Mesenchymal stem cell (in vitro differentiated cells and primary cell): ENCODE data around the gene ZNF334.
A peak's percentile ranks its signal among the peaks of the same experiment; 100 is the strongest.

Experiments used
- DNase-seq: peaks from one replicate; pipeline ENCODE4 v3.0.0-alpha.2; 2013
- H2AFZ ChIP-seq: one replicate; pipeline ENCODE4 v1.6.1; 2013; ENCODE audit warnings: low read depth, mild to moderate bottlenecking, control low read depth, inconsistent platforms, low read length, moderate library complexity
- H2AK5ac ChIP-seq: 2 replicates; pipeline ENCODE4 v1.6.1; 2013; ENCODE audit warnings: low read length, moderate library complexity, mild to moderate bottlenecking, inconsistent platforms; ENCODE audit not compliant: severe bottlenecking
- H2BK120ac ChIP-seq: one replicate; pipeline ENCODE4 v1.6.1; 2013; ENCODE audit warnings: low read depth, mild to moderate bottlenecking, inconsistent platforms, low read length, moderate library complexity
- H2BK12ac ChIP-seq, 2 experiments: one replicate each; pipeline ENCODE4 v1.6.1; 2013; ENCODE audit warnings: inconsistent platforms in 2 of 2, low read length in 2 of 2, mild to moderate bottlenecking in 2 of 2, moderate library complexity in 2 of 2, control low read depth in 1 of 2
- H2BK15ac ChIP-seq: one replicate; pipeline ENCODE4 v1.6.1; 2013; ENCODE audit warnings: mild to moderate bottlenecking, low read depth, inconsistent platforms; ENCODE audit not compliant: poor library complexity, severe bottlenecking
- H2BK5ac ChIP-seq: 2 replicates; pipeline ENCODE4 v1.6.1; 2013; ENCODE audit warnings: low read depth, mild to moderate bottlenecking, low read length, control low read depth, inconsistent platforms; ENCODE audit not compliant: poor library complexity, severe bottlenecking
- H3K14ac ChIP-seq, 2 experiments: one replicate each; pipeline ENCODE4 v1.6.1; 2013; ENCODE audit warnings: inconsistent platforms in 2 of 2, low read length in 2 of 2, control low read depth in 1 of 2, mild to moderate bottlenecking in 1 of 2, moderate library complexity in 1 of 2
- H3K18ac ChIP-seq, 2 experiments: one replicate each; pipeline ENCODE4 v1.6.1; 2013; ENCODE audit warnings: inconsistent platforms in 2 of 2, low read length in 2 of 2, control low read depth in 1 of 2, low read depth in 1 of 2, mild to moderate bottlenecking in 1 of 2
- H3K23ac ChIP-seq, 2 experiments: one replicate each; pipeline ENCODE4 v1.6.1; 2013; ENCODE audit warnings: inconsistent platforms in 2 of 2, low read length in 2 of 2, mild to moderate bottlenecking in 2 of 2, moderate library complexity in 2 of 2, control low read depth in 1 of 2
- H3K27ac ChIP-seq: 2 replicates; pipeline ENCODE4 v1.5.1; 2013; ENCODE audit warnings: mild to moderate bottlenecking, moderate library complexity, low read length, control low read depth, inconsistent platforms; ENCODE audit not compliant: poor library complexity, severe bottlenecking
- H3K27me3 ChIP-seq, 2 experiments: 2 replicates each; pipeline versions ENCODE4 v1.6.1 to v1.7.0; 2013; ENCODE audit warnings: low read length in 2 of 2, mild to moderate bottlenecking in 2 of 2, moderate library complexity in 2 of 2, control low read depth in 1 of 2, inconsistent platforms in 1 of 2; ENCODE audit not compliant: control insufficient read depth in 1 of 2, insufficient read depth in 1 of 2
- H3K36me3 ChIP-seq, 2 experiments: 2 replicates each; pipeline versions ENCODE4 v1.6.1 to v1.7.0; 2013; ENCODE audit warnings: low read length in 2 of 2, control low read depth in 1 of 2, inconsistent platforms in 1 of 2, low read depth in 1 of 2, mild to moderate bottlenecking in 1 of 2; ENCODE audit not compliant: insufficient read depth in 2 of 2, control insufficient read depth in 1 of 2
- H3K4ac ChIP-seq, 2 experiments: one replicate each; pipeline ENCODE4 v1.6.1; 2013; ENCODE audit warnings: inconsistent platforms in 2 of 2, low read length in 2 of 2, mild to moderate bottlenecking in 2 of 2, moderate library complexity in 2 of 2, control low read depth in 1 of 2, low read depth in 1 of 2
- H3K4me1 ChIP-seq: 2 replicates; pipeline ENCODE4 v1.6.1; 2013; ENCODE audit warnings: low read depth, low read length, control low read depth; ENCODE audit not compliant: control insufficient read depth, insufficient read depth
- H3K4me2 ChIP-seq: 2 replicates; pipeline ENCODE4 v1.6.1; 2013; ENCODE audit warnings: low read length, mild to moderate bottlenecking, inconsistent platforms; ENCODE audit not compliant: poor library complexity, severe bottlenecking
- H3K4me3 ChIP-seq, 2 experiments: 2 replicates each; pipeline versions ENCODE4 v1.5.1 to v1.7.0; 2013; ENCODE audit warnings: low read length in 2 of 2, mild to moderate bottlenecking in 2 of 2, control low read depth in 1 of 2, low read depth in 1 of 2; ENCODE audit not compliant: insufficient read depth in 1 of 2
- H3K79me1 ChIP-seq: replicated peaks from 2 replicates; pipeline ENCODE4 v1.6.1; 2013; ENCODE audit warnings: mild to moderate bottlenecking, control low read depth, low read length, inconsistent platforms; ENCODE audit not compliant: poor library complexity, severe bottlenecking
- H3K9ac ChIP-seq: 2 replicates; pipeline ENCODE4 v1.7.0; 2013; ENCODE audit warnings: mild to moderate bottlenecking, low read length, moderate library complexity
- H3K9me3 ChIP-seq: 2 replicates; pipeline ENCODE4 v1.7.0; 2013; ENCODE audit warnings: mild to moderate bottlenecking, low read length; ENCODE audit not compliant: control insufficient read depth
- H4K8ac ChIP-seq: one replicate; pipeline ENCODE4 v1.6.1; 2013; ENCODE audit warnings: inconsistent platforms, mild to moderate bottlenecking, low read length, moderate library complexity
- H4K91ac ChIP-seq: one replicate; pipeline ENCODE4 v1.6.1; 2013; ENCODE audit warnings: mild to moderate bottlenecking, low read length, inconsistent platforms
- WGBS: methylation state at CpG from one replicate; pipeline ENCODE4 v1.1.7; 2013; ENCODE audit warnings: mixed read lengths; 5-methylcytosine and 5-hydroxymethylcytosine counted together

Gene ZNF334

DNA sequence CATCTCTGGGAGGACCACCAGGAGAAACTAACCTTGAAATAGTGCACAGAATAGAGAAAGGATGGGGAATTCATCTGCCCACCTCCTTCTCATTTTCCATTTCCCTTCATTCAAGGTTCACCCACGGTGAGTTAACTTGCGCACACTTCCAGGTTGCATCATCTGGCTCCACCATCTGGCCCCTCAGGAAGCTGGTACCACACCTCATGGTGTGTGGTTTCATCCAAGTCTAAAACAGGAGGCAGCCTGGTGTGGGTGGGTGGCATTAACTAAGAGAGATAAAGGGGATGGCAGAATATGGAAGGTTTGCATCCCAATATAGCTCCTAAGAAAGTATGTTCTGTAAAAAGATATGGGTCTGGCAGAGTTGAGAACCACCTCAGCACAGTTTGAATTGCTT, 3.8 kb downstream of the ZNF334 start:
- Histone ChIP-seq H3K4me3 (no peak overlapping the region), H3K36me3 (peaks cover under 1 to 2% of the 10 kb centered on the region in 2 experiments), H2BK12ac (no peak overlapping the region), H3K79me1 (peaks cover 4% of the 10 kb centered on the region), H2BK5ac (no peak overlapping the region), H3K9me3 (peaks cover 13% of the 10 kb centered on the region), H2BK120ac (no peak overlapping the region), H3K4ac (no peak overlapping the region), H3K4me2 (no peak overlapping the region), H3K27ac (no peak overlapping the region), H2BK15ac (no peak overlapping the region), H2AK5ac (no peak overlapping the region), H3K23ac (no peak overlapping the region), H3K18ac (no peak overlapping the region), H2AFZ (no peak overlapping the region), H3K4me1 (no peaks in the 10 kb centered on the region), H3K14ac (no peak overlapping the region), H3K9ac (no peak overlapping the region), H4K91ac (no peak overlapping the region), H3K27me3 (no peaks in the 10 kb centered on the region), H4K8ac (no peak overlapping the region)
- WGBS: 96% methylated on average over 2 of the region's 2 CpGs
- DNase-seq: no peak

GRCh38 chr20:46507760-46508407, 5.5 kb downstream of the ZNF334 start:
- no peak for DNase-seq
- H2BK15ac ChIP-seq: no peak overlapping the region
- H4K8ac ChIP-seq: no peak overlapping the region
- no peak overlapping the region for H3K4ac ChIP-seq
- no peak overlapping the region for H2AFZ ChIP-seq
- no peak overlapping the region for H4K91ac ChIP-seq
- no peaks in the 10 kb centered on the region for H3K27me3 ChIP-seq
- no peak overlapping the region for H3K27ac ChIP-seq
- peaks cover under 1% of the 10 kb centered on the region for H3K79me1 ChIP-seq
- no peak overlapping the region for H3K4me2 ChIP-seq
- no peak overlapping the region for H2AK5ac ChIP-seq
- H3K9ac ChIP-seq: no peak overlapping the region
- no peak overlapping the region for H3K18ac ChIP-seq
- H3K4me1 ChIP-seq: no peaks in the 10 kb centered on the region
- H2BK12ac ChIP-seq: no peak overlapping the region
- 87% methylated on average over 3 of the region's 4 CpGs for WGBS
- no peak overlapping the region for H3K14ac ChIP-seq
- no peak overlapping the region for H3K23ac ChIP-seq
- H2BK120ac ChIP-seq: no peak overlapping the region
- H3K4me3 ChIP-seq: no peak overlapping the region
- H3K9me3 ChIP-seq: peaks cover 29% of the 10 kb centered on the region
- H2BK5ac ChIP-seq: no peak overlapping the region
- H3K36me3 ChIP-seq: peaks cover 5 to 19% of the 10 kb centered on the region in 2 experiments

DNA sequence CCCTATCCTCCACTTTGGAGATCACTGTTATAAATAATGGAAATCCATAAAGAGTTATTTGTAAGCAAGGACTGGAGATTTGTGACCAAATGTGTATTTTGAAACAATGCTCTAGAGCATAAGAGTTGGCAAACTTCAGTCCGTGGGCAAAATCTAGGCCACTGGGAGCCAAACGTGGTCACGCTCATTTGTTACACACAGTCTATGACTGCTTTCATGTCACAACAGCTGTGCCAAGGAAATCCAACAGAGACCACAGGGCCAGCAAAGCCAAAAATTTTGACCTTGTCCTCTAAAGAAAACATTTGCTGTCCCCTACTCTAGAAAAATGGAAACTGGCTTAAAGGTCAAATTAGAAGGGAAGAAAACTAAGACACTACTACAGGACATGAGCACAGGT, 7.9 kb downstream of the ZNF334 start:
- H3K79me1 ChIP-seq: no peaks in the 10 kb centered on the region
- H2BK5ac ChIP-seq: no peak overlapping the region
- H3K23ac ChIP-seq: no peak overlapping the region
- no peak overlapping the region for H3K14ac ChIP-seq
- H3K18ac ChIP-seq: no peak overlapping the region
- H2AFZ ChIP-seq: no peak overlapping the region
- H2BK120ac ChIP-seq: no peak overlapping the region
- DNase-seq: no peak
- H3K27ac ChIP-seq: no peak overlapping the region
- H2BK15ac ChIP-seq: no peak overlapping the region
- H3K9ac ChIP-seq: no peak overlapping the region
- H3K4me3 ChIP-seq: no peak overlapping the region
- no peak overlapping the region for H2BK12ac ChIP-seq
- H4K91ac ChIP-seq: no peak overlapping the region
- H3K4ac ChIP-seq: no peak overlapping the region
- H3K36me3 ChIP-seq: peaks cover 5 to 25% of the 10 kb centered on the region in 2 experiments
- H3K27me3 ChIP-seq: no peaks in the 10 kb centered on the region
- peaks cover 53% of the 10 kb centered on the region for H3K9me3 ChIP-seq
- H3K4me1 ChIP-seq: no peaks in the 10 kb centered on the region
- no peak overlapping the region for H3K4me2 ChIP-seq
- H2AK5ac ChIP-seq: no peak overlapping the region
- H4K8ac ChIP-seq: no peak overlapping the region
- WGBS: 96% methylated on average over 3 of the region's 3 CpGs

DNA sequence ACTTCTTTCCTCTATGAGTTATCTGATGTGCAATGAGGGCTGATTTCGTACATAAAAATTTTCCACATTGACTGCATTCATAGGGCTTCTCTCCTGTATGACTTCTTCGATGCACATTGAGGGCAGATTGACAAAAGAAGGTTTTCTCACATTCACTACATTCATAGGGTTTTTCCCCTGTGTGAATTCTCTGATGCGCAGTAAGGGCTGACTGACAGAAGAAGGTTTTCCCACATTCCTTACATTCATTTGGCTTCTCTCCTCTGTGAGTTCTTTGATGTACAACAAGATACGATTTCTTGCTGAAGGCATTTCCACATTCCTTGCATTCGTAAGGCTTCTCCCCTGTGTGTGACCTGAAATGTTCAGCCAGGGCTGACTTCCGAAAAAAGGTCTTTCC, 11.4 kb downstream of the ZNF334 start:
- H3K14ac ChIP-seq: no peak overlapping the region
- H3K4me2 ChIP-seq: no peak overlapping the region
- H3K9me3 ChIP-seq: peaks cover 84% of the 10 kb centered on the region
- WGBS: 89% methylated on average over 5 of the region's 6 CpGs
- H2BK5ac ChIP-seq: no peak overlapping the region
- no peak overlapping the region for H2AK5ac ChIP-seq
- no peaks in the 10 kb centered on the region for H3K27me3 ChIP-seq
- H3K18ac ChIP-seq: no peak overlapping the region
- no peaks in the 10 kb centered on the region for H3K79me1 ChIP-seq
- no peak for DNase-seq
- H3K36me3 ChIP-seq: peaks cover 5 to 25% of the 10 kb centered on the region in 2 experiments
- no peak overlapping the region for H2AFZ ChIP-seq
- H3K4ac ChIP-seq: no peak overlapping the region
- no peak overlapping the region for H2BK120ac ChIP-seq
- no peak overlapping the region for H3K23ac ChIP-seq
- H3K4me3 ChIP-seq: peak overlapping the region in 1 of 2 experiments; percentile 41
- H2BK15ac ChIP-seq: no peak overlapping the region
- no peak overlapping the region for H3K9ac ChIP-seq
- no peak overlapping the region for H3K27ac ChIP-seq
- no peak overlapping the region for H2BK12ac ChIP-seq
- H4K91ac ChIP-seq: no peak overlapping the region
- H4K8ac ChIP-seq: no peak overlapping the region
- H3K4me1 ChIP-seq: no peaks in the 10 kb centered on the region
